Amygdala (tissue), 56 donors: Measurements from ENCODE around the gene BTG2.
"Not testable (repeated sequence)": the region's sequence is repeated elsewhere in the genome, so short reads cannot be mapped to it uniquely, and the experiment has no call there.

Experiments
- DNase-seq, 56 donors: peaks; one replicate each; lab custom pipeline; 2025; lab: John Stamatoyannopoulos, UW

The BTG2 gene

GRCh38 chr1:203304919-203305808, at the start of gene BTG2:
TSS of gene BTG2 (plus strand) at chr1:203305519. CDS start at chr1:203305607, 88 bp downstream.
- DNase-seq = peak; percentile 66 to 100 (median 92)

- not testable (repeated sequence) for DNase-seq
These were observed 48.7 kb upstream of the BTG2 start for GRCh38 chr1:203256636-203257035.

GRCh38 chr1:203263496-203263895, 41.8 kb upstream of the BTG2 start:
- no peak for DNase-seq

- peak in 1 of 56 donors; percentile 35 for DNase-seq
These were observed 41.2 kb upstream of the BTG2 start for GRCh38 chr1:203264052-203264501.

- no peak for DNase-seq
These were observed 39.8 kb upstream of the BTG2 start for GRCh38 chr1:203265541-203265940.

- not testable (repeated sequence) for DNase-seq
These were observed 39.2 kb upstream of the BTG2 start for GRCh38 chr1:203266140-203266539.

GRCh38 chr1:203267347-203267846, 37.9 kb upstream of the BTG2 start:
- DNase-seq = peak in 47 of 56 donors; percentile 38 to 93 (median 74)

- DNase-seq = no peak
These were observed 37.4 kb upstream of the BTG2 start for GRCh38 chr1:203267912-203268311.

- peak in 19 of 56 donors; percentile 27 to 81 (median 48) for DNase-seq
These were observed 36.2 kb upstream of the BTG2 start for GRCh38 chr1:203268901-203269653.

- DNase-seq = no peak
These were observed 35.7 kb upstream of the BTG2 start for GRCh38 chr1:203269654-203270020.

GRCh38 chr1:203270448-203270847, 34.9 kb upstream of the BTG2 start:
- DNase-seq = no peak

GRCh38 chr1:203271018-203271743, 34.1 kb upstream of the BTG2 start:
- DNase-seq = peak in 37 of 56 donors; percentile 22 to 79 (median 48)

- DNase-seq = no peak
These were observed 33.2 kb upstream of the BTG2 start for GRCh38 chr1:203271962-203272632.

GRCh38 chr1:203272633-203273205, 32.6 kb upstream of the BTG2 start:
- DNase-seq = no peak

GRCh38 chr1:203273206-203273868, 32.0 kb upstream of the BTG2 start:
- peak in 52 of 56 donors; percentile 41 to 93 (median 78) for DNase-seq

GRCh38 chr1:203273869-203274602, 31.3 kb upstream of the BTG2 start:
- peak in 31 of 56 donors; percentile 27 to 68 (median 49) for DNase-seq

GRCh38 chr1:203274603-203275381, 30.5 kb upstream of the BTG2 start:
- DNase-seq = peak in 46 of 56 donors; percentile 37 to 97 (median 74)
